Erythroblast (primary cell): Measurements from ENCODE around the gene FN3K.

Experiments
- DNase-seq, 2 experiments: peaks; one replicate each; lab custom pipeline; 2025; lab: John Stamatoyannopoulos, UW
- GATA1 ChIP-seq: IDR thresholded peaks from 2 replicates; pipeline ENCODE4 v1.6.1; 2011; ENCODE audit warnings: low read depth, mild to moderate bottlenecking, control low read depth, low read length, moderate library complexity
- POLR2A ChIP-seq: IDR thresholded peaks from 2 replicates; pipeline ENCODE4 v1.6.1; 2011; ENCODE audit warnings: mild to moderate bottlenecking, low read length

Gene FN3K

DNA sequence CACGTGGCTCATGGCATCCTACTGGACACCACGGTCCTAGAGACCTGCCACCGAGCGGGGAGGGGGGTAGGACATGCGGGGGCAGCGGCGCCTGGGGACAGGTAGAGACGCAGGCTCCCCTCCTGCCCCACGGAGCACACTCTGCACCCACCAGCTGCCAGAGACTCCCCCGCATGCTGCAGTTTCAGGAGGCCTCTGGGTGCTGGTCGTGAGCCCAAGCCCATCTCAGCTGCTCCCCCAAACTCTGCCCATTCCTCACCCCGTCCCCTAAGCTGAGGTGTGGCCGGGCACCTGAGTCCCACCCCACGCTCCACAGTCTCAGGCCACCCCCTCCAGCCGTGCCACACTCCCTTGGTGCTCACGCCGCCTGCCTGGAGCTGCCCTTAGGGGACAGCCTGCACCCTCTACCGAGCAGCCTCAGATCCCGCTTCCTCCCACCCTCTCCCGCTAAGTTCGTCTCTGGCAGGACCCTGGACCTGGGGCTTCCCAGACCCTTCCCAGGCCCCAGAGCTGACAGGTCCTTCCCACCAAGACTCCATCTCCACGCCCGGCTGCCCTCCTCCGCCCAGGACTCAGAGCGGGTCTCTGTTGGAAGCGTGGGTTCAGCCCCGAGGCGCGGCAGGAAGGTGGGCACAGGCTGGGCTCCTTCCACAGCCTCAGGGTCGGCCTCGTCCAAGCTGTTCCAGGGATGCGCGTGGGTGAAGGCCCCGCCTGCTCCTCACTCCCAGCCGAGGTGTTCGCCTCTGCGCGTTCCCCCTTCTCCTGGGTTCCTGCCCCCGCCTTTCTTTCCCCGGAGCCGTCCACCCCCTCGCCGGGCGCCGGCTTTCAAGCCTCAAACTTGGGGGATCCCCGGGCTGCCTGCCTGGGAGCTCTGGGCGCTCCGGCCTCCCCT is 38.3 kb upstream of the FN3K start:
- no peak for DNase-seq

DNA sequence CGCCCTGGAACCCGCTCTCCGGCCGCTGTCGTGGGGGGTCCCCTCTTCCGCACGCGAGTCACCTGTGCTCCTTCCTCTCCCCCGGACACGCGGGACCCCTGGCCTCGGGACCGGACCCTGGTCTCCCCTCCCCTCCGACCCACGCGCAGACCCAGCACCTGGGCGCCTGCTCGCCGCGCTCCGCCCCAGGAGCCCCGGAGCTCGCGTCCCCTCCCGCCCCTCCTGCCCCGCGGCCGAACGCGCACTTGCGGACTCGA is 37.7 kb upstream of the FN3K start:
- no peak for DNase-seq
- TF ChIP-seq GATA1 (no peak), POLR2A (no peak)

More for the DNA sequence above, 38.3 kb upstream of the FN3K start:
- TF ChIP-seq POLR2A, result no peak

DNA sequence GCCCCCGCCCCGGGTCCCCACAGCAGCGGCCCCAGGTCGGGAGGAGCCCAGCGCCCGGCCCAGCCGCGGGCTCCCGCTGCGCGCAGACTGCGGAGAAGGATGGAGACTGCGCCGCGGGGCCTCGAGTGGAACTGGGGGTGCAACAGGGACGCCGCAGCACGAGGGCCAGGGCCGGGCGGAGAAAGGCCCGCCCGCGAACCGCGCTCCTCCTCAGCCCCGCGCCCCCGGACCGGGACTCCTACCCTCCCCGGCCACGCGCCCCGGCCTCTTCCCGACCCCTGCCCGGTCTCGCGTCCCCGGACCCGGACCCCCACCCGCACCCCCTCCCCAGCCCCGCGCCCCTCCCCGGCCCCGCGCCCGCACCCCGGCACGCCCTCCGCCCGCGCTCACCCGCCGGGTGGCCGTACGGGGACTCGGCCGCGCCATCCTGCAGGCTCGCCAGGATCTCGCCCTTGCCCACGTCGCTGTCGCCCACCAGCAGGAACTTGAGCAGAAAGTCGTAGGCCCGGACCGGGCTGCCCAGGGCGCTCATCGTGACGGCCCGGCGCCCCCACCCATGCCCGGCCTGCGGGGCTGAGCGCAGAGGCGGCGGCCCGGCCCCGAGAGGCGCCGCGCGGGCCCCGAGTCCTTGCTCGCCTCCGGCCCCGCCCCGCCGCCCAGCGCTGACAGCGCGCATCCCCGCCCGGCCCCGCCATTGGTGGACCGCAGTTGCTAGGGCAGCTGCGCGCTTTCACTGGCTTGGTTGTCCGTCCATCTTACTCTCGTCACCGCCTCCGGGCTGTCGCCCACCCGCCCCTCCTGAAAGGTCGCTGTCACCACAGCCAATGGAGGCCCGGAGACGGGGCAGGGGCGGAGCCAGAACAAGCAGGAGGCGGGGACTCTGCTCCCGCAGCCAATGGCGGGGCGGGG is 37.1 kb upstream of the FN3K start, which contains the start of gene RAB40B:
Gene RAB40B (minus strand): TSS at position 634 of the 909 bp plus-strand sequence. CDS start 102 bp downstream, at position 532.
- TF ChIP-seq POLR2A (no peak), GATA1 (no peak)
- DNase-seq, result peak; percentile 95 to 96

DNA sequence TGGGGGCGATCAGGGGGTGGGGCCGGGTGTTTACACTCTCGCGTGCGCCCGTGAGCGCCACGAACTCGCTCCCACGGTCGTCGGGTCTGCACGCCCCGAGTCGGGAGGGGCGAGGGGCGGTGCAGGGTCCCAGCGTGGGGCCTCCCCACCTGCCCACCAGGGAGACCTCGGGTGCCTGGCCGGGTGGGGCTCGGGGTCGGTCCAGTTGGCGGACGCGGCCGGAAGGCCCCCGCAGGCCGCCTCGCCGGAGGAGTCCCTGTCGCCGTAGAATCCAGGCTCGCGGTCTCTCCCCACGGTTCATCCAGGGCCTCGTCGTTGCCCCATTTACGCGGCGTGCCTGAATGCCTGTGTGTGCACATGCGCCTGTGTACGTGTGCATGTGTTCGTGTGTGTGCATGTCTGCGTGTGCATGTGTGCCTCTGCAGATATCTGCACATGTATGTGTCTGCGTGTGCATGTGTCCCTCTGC is 36.4 kb upstream of the FN3K start:
- no peak for TF ChIP-seq POLR2A
- TF ChIP-seq GATA1, result no peak
- no peak for DNase-seq

DNA sequence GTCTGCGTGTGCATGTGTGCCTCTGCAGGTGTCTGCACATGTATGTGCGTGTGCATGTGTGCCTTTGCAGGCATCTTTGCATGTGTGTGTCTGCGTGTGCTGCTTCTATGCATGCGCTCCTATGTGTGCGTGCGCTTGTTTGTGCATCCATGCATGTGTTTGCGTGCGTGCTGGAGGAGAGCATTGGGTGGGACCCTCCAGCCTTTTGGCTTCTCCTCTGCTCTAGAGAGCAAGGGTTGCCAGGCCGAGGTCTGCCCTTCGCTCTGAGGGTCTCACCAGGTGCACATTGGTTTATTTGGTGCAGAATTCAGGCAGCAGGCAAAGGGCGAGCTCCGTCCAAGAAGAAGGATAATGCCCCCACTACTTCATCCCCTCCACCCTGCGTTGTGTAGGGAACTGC is 35.9 kb upstream of the FN3K start:
- no peak for DNase-seq
- no peak for TF ChIP-seq GATA1
- no peak for TF ChIP-seq POLR2A

DNA sequence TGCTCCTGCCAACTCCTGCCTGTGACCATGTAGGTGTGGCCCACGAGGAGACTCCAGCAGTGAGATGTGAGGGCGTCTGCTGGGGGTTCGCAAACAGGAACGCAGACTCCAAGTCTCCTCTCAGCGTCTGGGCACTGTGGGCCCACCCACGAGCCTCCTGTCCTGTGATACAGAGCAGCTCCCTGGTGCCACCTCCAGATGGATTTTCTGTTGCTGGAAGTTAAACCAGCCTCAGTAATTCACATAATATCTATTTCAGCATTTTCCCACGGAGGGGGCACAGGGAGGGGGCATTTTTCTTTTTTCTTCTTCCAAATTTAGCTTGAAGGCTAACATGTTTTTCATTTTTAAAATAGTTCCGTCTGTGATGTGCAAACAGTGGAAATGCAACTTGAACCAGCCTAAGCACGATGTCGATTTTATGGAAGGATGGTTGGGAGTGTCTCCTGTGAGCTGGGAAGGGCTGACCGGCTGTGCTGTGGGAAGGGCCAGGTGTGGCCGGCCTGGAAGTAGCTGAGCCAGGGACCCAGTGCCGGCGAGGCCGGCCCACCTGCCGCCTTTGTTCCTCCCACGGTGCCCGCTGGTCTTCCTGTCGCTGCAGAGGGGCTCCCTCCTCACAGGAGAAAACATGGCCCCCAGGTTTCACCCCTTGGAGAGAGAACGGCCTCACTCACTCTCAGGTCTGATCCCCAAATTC is 33.0 kb upstream of the FN3K start:
- DNase-seq, result no peak
- TF ChIP-seq POLR2A (no peak), GATA1 (no peak)

DNA sequence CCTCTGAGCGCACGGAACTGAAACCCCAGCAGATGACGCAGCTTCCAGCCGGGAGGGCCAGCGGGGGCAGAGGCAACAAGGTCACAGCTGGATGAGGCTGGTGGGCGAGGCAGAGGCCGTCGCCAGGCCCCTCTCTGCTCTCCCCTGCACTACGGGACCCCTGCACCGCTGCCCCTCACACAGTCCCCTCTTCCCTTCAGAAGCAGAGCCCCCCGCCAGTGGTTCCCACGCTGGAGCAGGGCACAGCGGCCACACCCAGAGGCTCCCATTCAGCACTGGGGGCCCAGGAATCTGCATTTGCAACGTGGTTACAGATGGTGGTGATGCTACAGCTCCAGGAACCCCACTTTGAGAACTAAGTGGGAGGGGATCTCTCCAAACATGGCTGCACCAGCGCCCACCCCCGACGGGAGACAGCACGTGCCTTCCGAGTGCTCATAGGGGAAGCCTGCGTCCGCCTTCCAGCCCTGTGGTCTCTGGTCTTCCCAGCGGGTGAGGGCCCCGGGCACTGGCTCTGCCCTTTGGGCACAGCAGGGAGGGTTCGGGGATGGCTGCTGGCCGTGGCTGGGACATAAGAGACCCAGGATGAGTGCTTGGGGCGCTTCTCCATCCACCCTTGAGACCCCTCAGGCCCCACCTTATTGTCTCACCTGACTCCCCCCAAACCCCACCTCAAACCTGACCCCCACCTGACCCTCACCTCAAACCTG is 32.2 kb upstream of the FN3K start:
- no peak for DNase-seq
- no peak for TF ChIP-seq POLR2A
- TF ChIP-seq GATA1, result no peak

DNA sequence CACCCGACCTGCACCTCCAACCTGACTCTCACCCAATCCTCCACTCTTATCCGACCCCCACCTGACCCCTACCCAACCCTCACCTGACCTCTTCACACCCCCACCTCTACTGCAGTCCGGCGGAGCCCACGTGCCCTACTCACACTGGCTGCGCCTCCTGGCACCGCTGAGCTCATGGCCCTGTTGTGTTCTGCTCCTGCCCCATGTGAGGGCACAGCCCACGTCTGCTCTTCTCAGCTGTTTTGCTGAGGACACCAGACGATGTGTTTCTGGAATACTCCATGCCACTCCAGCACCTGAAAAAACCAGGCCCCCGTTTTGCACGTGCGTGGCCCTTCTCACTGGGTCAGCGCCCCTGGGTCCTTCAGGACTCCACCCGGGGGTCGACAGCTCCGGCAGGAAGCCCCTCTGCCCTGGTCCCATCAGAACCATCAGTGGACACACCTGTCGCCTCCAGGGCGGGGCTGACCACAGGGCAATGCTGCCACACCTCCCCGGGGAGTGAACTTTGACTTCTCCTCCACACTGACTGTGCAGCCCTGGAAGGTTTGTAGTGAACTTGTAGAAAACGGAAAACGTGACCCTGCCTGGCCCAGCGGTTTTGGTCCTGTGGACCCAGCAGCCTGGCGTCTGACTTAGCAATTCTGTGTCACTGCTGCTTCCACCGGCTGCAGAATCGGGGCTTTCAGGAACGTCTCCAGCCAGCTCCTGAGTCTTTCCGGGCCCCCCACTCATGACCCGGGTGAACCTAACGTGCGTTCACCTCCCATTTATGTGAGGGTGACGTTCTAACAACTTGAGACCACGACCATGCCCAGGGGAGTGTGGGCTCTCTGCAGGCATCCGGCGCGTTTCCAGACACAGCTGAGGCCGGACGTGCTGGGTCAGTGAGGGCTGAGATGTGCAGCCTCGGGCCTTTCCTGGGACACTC is 31.2 kb upstream of the FN3K start:
- no peak for TF ChIP-seq POLR2A
- no peak for TF ChIP-seq GATA1
- DNase-seq, result no peak

DNA sequence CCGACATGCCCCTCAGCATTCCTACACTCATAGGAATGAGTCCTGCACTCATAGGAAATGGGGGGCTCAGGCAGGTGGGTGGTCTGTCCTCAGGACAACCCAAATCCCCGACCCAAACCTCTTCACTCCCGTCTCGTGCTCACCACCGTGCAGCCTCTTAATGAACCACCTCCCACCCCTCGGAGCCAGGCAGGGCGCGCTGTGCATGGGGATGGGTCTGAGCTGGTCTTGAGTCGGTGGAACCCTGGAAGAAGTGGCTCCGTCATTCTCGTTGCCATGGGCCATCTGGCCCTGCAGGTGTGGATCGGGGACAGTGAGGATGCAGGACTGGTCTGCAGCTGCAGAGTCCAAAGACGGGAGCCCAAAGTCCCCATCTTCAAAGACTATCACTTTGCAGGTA is 30.5 kb upstream of the FN3K start:
- DNase-seq, result no peak
- TF ChIP-seq GATA1, result no peak
- no peak for TF ChIP-seq POLR2A

DNA sequence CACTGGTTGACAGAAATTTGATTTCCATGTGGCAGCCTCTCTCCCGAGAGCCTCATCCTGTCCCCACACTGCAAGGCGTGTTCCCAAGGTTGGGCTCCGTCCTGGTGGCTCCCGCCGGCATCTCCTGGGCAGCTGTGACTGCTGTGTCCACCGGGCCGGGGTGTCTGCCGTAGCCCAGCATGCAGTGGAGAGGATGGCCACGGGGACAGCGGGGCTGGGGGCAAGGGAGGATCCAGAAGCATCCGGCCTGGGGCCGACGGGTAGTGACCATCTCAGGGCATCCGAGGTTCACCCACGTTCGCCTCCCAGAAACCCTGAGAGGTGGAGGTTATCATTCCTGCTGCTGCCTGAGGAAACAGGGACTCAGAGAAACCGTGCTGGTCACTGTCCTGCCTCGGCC is 29.7 kb upstream of the FN3K start:
- DNase-seq, result no peak

DNA sequence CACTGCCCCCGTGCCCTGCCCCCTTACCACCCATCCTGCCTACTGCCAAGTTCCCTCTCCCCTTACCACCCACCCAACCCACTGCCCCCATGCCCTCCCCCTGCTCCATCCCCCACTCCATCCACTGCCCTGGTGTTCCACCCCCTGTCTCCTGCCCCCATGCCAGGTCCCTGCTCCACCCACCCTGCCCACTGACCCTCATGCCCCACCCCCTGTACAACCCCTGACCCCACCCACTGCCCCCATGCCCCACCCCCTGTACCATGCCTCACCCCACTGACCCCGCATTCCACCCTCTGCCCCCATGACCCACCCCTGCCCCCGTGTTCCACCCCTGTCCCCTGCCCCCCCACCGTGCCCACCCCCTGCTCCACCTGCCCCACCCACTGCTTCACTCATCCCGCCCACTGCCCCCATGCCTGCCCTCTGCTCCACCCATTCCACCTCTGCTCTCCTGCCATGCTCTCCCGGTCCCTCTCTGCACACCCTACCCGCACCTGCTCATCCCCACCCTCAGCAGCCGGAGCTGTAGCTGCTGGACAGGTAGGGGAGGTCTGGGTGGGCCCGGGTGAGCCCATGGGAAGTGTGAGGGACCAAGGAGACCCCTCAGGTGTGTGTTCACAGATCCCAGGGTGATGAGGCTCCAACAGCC is 26.3 kb upstream of the FN3K start:
- no peak for TF ChIP-seq POLR2A
- TF ChIP-seq GATA1, result no peak

More for the DNA sequence above, 29.7 kb upstream of the FN3K start:
- TF ChIP-seq GATA1, result no peak
- TF ChIP-seq POLR2A, result no peak

More for the DNA sequence above, 26.3 kb upstream of the FN3K start:
- DNase-seq, result no peak
